HG03135 (cell line): Measurements from ENCODE around the gene TSPAN13.
"Not testable (repeated sequence)": the region's sequence is repeated elsewhere in the genome, so short reads cannot be mapped to it uniquely, and the experiment has no call there.

Source experiments
- ATAC-seq: cut with Tn5 transposase; IDR thresholded peaks from one replicate; pipeline ENCODE4 v1.9.1; 2021; ENCODE audit warnings: mild to moderate bottlenecking, moderate library complexity; ENCODE audit not compliant: unreplicated experiment

The TSPAN13 gene

DNA sequence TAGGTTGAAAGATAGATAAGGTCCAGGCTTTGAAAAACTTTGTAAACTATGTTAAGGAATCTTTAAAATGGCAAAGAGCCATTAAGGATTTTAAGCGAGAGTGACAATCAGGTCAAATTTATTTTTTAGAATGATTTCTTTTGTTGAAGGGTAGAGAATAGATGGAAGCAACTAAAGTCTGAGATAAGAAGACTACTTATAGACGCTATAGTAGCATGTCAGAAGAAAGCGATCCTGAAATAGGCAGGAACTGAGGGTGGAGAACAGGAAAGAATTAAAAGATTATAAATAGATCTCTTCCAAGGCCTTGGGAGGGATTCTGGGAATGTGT lies 13.0 kb upstream of the TSPAN13 start:
- ATAC-seq: no peak

DNA sequence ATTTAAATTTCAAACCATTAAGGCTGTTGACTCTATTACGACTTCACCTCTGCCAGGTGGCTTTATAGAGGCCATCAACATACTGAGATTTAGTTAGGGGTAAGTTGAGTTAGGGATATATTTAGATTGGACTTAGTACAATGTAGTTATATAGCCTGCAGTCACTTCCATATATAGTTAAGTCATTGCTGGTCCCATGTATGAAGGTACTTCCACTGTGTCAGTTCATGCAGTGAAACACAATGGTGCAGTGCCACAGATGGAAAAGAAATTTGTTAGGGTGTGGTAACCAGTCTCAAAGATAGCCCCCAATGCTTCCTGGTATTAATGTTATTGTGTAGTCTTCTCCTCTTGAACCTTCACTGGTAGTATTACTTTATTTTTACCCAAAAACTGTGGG lies 12.6 kb upstream of the TSPAN13 start:
- no peak for ATAC-seq

DNA sequence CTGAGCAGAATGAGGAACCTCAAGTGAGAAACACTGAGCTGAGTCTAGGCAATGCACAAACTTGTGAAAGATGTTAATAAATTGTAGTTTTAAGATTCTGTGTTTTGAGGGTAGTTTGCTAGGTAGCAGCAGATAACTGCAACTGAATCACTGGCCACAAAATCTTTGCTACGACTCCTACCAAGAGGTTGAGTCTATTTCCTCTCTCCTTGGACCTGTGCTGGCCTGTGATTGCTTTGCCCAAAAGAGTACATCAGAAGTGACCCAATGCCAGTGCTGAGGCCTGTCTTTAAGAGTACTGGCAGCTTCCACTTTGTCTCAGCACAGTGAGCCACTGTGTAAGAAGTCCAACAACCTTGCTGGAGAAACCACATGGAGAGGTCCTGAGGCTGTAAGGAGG lies 11.9 kb upstream of the TSPAN13 start:
- no peak for ATAC-seq

DNA sequence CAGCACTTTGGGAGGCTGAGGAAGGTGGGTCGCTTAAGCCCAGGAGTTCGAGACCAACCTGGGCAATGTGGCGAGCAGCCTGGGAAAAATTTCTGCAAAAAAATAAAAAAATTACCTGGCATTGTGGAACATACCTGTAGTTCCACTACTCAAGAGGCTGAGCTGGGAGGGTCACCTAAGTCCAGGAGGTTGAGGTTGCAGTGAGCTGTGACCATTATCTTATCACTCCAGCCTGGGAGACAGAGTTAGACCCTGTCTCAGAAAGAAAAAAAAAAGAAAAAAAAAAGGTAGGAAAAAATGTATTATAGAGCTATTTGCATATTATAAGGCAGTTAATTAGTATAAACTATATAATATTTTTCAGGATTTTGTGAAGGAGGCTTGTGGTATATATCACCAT lies 11.0 kb upstream of the TSPAN13 start:
- no peak for ATAC-seq

DNA sequence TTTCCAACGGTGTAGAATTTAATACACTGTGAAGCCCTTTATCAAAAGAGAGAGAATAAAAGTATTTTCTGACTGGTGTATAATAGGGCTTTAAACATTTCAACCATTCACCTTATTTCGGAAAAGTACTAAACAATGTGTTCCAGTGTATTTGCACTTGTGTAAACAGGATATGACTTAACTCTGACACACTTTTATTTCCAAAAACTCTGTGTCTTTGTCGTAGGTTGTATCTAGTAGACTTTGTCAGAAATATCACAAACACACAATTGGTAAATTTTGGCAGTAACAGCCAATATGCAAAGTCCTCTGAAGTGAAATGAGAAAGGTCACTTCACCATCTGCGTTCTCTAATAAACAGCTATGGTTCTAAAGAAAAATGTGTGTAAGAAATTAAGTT lies 10.3 kb upstream of the TSPAN13 start:
- no peak for ATAC-seq

DNA sequence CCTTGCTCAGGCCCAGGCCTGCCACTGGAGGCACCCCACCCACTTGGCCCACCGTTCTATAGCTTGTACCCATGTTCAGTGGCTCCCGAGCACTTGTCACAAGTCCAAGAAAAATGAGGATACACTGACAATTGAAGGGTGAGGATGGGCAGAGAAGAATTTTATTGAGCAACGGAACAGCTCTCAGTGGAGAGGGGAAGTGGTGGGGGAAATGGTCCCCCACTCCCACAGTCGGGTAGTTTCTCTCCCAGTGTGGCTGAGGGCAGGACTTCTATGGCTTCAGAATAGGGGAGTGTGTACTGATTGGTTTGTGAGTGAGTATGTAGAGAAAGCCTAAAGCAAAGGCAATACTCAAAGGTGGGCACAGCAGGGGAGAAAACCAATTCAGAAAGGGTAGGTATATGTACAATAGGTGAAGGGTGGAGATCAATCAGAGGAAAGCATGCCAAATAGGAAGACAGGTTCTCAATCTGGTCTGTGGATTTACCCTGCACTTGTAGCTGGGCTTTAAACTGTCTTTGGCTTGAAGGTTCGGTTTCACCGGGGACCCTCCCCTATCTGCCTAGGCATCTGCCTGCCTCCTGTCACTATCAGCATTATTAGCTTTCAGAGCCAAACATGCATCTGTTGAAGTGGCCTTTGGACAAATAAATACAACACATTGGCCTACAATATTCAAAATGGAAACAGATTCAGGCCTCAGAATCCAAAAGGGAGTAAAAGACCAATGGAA lies 8.9 kb upstream of the TSPAN13 start:
- no peak for ATAC-seq

DNA sequence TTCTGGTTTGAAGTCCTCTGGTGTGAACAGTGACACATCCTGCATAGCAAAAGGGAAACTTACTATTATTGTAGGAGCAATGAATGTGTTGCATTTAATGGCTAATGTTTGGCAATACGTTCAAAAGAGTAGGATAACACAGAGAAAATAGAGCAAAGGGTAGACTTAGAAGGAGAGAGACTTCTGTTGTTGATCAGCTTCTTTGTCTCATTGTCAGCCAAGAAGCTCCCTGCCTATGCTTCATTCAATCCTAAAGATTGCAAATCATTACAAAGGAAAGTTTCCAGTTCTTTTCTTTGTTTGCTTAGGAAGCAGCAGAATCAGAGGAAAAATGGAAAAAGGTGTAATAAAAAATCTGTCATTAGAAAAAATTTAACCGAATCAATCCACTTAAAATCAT lies 7.9 kb upstream of the TSPAN13 start:
- ATAC-seq: no peak

DNA sequence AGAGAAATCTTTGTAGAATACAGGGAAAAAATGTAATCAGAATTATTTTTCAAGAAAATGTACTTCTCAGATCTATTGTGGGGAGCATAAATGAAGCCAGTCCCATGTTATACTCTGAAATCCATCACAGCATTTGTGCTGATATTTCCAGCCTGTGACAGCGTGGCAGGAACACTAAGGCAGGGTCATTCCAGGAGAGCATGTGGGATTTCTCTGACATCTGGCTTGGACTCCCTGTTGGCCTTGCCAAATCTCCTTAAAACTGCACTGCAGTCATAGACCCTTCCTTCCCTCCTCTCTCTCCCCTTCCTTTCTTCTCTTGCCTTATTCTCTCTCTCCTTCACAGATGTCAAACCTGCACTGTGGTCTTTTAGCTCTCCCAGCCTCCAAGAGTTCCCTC lies 6.5 kb upstream of the TSPAN13 start:
- ATAC-seq: no peak

DNA sequence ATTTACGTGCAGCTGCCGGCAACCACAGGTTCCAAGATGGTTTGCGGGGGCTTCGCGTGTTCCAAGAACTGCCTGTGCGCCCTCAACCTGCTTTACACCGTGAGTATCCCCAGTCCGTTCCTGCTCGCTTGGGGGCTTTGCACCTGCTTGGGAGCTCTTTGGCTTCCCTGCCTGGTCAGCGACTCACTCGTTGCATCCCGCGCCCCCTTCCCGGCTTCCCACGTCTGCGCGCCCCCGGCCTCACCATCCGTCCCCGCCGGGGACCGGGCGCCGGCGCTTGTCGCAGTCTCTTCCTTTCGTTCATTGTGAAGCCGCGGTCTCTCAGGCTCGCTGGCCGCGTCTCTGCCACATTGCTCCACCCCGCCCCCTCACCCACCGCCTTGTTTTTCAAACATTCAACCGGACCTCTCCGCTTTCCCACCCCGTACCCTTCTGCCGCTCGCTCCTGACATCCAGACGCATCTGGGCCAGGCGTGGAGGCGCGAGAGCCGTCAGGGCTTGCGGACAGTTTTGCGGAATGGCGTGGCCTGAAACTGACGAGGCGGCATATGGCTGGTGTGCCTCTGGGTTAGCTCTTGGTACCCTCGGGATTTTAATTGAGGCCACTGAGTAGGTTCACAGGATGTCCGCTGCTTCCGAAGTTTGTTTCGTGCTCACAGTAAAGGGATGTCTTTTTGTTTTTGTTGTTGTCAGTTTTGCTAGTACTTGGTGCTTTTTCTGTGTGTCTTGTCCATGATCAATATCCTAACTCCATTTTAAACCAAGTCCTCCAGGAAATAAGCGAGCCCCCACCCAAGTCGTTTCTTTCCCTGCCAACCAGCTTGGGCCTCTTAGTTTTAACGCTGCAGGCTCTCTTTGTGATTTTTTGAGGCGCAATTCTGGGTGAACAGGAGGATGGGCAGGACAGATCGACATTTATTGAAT lies 639 bp downstream of the TSPAN13 start:
- ATAC-seq: no peak

DNA sequence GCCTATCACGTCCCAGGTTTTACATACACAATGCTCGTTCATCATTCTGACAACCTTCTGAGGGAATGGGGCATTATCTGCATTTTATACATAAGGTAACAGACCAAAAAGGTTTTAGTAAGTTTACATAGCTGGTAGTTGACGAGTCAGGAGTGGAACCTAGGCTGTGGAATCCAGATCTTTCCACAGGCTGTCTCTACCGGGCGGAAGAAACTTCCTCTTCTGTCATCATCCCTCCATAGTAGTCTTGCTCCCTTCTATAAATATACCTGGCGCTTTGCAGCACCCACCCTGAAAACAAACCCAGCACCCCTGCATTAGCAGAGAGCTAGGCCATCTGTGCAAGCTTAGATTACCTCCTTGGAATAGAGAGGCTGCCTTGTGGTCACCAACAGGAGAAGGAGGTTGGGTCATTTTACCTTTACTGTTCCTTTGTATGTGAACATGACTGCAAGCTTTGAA lies 1.3 kb downstream of the TSPAN13 start:
- ATAC-seq: no peak

DNA sequence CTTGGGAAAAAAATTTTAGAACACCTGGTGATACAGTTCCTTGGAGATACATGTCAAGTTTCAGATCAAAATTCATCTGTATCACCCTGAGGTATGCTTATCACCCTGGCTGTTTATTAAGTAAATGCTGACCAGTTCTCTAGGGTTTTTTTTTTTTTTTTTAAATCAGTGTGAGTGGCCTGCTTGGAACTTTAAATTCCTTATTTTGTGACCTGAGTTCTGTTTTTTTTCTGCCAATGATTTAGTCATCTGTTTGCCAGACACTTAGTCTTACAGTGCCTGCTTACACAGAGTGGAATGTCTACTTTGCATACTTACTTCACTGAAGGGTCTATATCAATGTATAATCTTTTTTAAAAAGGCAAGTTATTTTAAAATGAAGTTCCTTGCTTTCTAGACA lies 1.8 kb downstream of the TSPAN13 start:
- no peak for ATAC-seq

DNA sequence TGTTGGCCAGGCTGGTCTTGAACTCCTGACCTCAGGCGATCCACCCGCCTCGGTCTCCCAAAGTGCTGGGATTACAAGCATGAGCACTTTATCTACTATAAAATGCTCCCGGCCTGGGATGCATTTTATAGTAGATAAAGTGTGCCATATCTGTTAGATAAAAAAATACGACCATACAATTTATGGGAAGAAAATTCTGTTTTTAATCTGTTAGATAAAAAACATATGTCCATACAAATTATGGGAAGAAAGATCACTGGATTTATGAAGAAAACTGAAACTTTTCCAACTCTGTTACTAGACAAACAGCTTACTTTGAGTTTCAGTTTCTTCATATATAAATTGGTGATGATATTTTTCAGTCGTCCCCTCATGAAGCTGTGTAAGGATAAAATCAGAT lies 4.5 kb downstream of the TSPAN13 start:
- no peak for ATAC-seq

DNA sequence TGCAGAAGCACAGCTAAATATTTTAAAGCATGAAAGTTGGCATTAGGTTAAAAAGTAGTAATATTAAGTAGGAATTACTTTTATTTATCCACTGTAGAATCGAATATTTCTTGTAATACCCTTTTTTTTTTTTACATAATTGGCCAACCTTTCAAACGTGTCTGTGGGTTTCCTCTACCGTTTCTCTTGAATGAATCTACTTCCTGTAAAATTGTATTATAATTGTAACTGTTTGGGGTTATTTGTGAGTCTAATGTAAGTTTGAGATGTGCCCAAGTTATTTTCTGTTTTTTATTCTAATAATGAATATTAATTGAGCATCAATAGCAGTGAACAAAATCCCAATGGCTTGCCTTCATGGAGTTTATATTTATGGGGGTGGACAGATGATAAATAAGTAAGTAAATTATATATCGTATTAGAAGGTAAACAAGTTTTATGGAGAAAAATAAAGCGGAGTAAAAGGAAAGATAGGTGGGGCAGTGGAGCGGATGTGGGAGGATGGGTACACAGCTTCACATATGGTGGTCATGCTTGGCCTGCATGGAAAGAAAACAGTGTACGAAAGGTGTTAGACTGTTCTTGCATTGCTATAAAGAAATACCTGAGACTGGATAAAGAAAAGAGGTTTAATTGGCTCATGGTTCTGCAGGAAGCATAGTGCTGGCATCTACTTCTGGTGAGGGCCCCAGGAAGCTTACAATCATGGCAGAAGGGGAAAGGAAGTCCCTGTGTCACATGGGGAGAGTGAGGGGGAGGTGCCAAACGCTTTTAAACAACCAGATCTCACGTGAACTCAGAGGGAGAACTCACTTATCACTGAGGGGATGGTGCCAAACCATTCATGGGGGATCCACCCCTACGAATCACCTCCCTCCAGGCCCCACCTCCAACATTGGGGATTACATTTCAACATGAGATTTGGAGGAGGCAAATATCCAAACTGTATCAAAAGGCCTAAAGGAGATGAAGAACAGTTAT lies 5.4 kb downstream of the TSPAN13 start:
- ATAC-seq: no peak

DNA sequence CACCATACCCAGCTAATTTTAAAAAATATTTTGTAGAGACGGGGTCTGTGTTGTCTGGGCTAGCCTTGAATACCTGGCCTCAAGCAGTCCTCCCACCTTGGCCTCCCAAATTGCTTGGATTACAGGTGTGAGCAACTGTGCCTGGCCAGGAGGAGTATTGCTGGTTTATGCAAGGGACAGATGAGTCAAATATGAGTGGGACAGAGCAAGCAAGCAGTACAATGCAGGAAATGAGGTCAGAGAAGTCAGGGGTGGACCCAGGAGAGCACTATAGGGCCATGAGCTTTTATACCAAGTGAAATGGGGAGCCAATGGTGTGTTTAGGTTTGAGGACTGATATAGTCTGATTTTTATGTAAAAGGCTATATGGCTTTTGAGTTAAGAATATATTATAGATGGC lies 6.3 kb downstream of the TSPAN13 start:
- no peak for ATAC-seq

DNA sequence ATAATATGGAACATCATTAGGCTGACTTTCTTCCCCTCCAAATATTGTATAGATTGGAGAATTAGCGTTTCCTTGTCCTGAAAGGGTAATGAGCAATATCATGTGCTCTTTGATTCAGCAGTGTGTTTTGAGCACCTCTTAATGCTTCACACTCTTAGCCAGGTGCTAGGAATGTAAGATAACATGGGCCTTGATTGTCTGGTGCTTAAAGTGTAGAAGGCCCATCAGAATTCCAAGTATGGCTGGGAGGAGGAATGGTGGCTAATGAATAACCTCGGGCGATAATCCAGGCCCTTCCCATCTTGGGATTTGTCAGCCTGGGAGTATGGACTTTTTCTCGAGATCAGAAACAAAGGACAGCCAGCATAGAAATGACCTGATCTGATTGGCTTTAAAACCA lies 8.6 kb downstream of the TSPAN13 start:
- ATAC-seq: no peak

DNA sequence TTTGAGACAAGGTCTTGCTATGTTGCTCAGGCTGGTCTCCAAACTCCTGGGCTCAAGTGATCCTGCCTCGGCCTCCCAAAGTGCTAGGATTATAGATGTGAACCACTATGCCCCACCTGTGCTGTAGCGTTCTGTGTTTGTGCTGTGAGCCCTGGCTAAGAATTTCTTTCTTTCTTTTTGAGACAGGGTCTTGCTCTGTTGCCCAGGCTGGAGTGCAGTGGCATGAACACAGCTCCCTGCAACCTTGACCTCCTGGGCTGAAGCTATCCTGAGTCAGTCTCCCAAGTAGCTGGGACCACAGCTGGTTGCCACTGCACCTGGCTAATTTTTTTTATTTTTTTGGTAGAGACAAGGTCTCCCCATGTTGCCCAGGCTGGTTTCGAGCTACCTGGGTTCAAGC lies 11.4 kb downstream of the TSPAN13 start:
- no peak for ATAC-seq

DNA sequence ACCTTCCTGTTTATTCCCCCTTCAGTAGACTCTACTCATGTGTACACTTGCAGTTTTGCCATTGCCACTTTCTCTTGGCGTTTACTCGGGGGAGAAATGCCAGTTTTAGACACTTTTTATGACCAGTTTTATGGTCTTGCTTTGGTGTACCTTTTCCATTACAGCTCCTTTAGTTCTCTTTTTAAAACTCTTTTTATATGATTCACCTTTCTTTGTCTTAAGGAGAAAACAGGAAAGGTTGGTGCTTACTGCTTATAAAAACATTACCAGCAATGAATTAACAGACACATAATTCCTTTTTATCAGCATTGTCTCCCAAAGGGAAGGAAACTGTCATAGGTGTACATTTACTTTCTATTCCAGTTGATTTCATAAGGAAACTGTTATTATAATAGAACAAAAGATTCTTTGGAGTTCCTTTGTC lies 11.9 kb downstream of the TSPAN13 start:
- no peak for ATAC-seq

DNA sequence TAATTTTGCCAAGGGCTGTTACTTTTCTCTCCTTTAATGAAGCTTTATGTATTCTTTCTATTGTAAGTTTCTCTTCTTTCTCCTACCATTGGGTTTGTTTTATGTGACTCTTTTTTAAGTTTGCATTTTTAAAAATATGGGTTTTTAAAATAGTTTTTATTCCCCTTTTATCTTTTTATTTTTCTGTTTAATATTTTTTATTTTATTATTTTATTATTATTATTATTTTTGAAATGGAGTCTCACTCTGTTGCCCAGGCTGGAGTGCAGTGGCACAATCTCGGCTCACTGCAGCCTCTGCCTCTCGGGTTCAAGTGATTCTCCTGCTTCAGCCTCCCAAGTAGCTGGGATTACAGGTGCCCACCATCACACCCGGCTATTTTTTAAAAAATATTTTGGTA lies 16.4 kb downstream of the TSPAN13 start:
- ATAC-seq: not testable (repeated sequence)

DNA sequence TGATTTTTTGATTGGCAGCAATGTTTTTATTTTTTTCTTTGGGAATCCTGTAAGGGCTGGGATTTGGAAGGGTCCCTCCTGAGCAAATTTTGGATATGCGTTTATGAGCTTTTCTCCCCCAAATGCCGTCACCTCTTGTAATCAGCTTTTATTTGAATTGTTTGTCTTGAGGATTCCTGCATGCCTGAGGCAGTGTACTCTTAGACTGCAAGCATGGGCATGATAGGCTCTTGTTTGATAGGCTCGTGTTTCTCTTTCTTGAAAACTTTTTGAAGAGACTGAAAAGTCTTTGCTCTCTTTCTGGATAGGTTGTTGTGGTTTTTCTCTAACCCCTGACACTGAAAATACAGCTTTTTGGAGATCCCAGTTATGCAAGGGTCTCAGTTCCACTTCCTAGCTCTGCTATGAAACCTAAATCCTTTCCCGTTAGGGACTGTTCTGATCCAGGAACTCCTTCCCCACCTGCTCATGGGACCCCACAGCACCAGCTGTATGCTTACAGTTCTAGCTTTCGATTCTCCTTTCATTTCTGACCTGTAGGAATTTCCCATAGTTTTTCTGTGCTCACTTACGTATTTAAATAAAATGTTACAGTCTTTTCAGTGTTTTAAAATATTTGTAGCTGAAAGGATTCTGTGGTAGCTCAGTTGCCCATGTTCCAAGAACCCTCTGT lies 17.2 kb downstream of the TSPAN13 start:
- no peak for ATAC-seq

DNA sequence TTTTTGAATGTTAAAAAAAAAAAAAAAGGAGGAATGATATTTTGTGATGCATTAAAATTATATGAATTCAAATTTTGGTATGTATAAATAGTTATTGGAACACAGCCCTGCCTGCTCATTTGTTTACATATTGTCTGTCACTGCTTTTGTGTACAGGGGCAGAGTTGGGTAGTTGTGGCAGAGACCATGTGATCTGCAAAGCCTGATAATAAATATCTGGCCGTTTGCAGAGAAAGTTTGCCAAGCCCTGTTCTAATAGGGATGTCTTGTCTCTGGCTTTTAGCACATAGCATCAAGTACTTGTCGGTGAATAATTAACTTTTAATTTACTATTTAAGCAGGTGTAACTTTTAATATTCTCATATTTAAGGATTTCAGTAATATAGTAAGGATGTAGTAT lies 19.8 kb downstream of the TSPAN13 start:
- no peak for ATAC-seq

DNA sequence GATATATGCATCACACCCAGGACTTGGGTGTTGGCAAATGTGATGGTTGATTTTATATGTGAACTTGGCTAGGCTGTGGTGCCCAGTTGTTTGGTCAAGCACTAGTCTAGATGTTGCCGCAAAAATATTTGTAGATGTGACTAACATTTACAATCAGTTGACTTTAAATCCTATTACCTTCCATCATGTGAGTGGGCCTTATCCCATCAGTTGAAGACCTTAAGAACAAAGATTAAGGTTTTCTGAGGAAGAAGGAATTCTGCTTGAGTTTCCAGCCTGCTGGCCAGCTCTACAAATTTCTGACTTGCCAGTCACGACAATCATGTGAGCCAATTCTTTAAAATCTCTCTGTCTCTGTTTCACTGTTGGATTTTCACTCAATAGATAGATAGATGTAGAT lies 20.3 kb downstream of the TSPAN13 start:
- ATAC-seq: no peak
